GM21717 (cell line): ENCODE measurements around the gene MDC1.
"Not testable (repeated sequence)": the region's sequence is repeated elsewhere in the genome, so short reads cannot be mapped to it uniquely, and the experiment has no call there.

Experiments
- ATAC-seq: cut with Tn5 transposase; IDR thresholded peaks from one replicate; pipeline ENCODE4 v1.9.1; 2021; ENCODE audit warnings: mild to moderate bottlenecking, moderate library complexity; ENCODE audit not compliant: unreplicated experiment

MDC1 gene

GRCh38 chr6:30725713-30726505, 8.8 kb upstream of the MDC1 start:
- ATAC-seq, result no peak

GRCh38 chr6:30724906-30725667, 8.0 kb upstream of the MDC1 start:
- no peak for ATAC-seq

- ATAC-seq, result not testable (repeated sequence)
Observed at GRCh38 chr6:30723843-30724741, 7.0 kb upstream of the MDC1 start.

GRCh38 chr6:30723159-30723842, 6.2 kb upstream of the MDC1 start:
- ATAC-seq, result not testable (repeated sequence)

DNA sequence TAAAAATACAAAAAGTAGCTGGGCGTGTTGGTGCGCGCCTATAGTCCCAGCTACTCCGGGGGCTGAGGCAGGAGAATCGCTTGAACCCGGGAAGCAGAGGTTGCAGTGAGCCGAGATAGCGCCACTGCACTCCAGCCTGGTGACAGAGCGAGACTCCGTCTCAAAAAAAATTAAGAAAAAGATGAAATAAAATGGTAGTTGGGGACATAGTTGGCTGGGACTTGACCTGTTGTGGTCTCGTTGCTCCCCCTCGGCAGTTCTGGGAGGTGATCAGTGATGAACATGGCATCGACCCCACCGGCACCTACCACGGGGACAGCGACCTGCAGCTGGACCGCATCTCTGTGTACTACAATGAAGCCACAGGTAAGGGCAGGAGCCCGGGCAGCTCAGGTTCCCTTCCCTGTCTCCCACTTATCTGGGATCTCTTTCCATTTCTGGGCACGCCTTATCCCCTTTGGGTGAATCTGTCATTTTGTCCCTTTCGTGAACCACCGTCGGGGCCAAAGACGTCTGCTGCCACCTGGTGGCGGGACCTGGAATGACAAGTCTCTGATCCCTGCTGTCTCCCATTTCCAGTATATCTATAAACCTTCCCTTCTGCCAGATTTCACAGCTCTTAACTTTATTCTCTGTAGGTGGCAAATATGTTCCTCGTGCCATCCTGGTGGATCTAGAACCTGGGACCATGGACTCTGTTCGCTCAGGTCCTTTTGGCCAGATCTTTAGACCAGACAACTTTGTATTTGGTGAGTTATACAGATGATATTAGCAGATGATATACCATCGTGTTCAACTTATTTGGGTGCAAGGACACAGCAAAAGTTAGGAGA, 5.4 kb upstream of the MDC1 start:
- no peak for ATAC-seq

GRCh38 chr6:30722025-30722279, 4.9 kb upstream of the MDC1 start:
- not testable (repeated sequence) for ATAC-seq

DNA sequence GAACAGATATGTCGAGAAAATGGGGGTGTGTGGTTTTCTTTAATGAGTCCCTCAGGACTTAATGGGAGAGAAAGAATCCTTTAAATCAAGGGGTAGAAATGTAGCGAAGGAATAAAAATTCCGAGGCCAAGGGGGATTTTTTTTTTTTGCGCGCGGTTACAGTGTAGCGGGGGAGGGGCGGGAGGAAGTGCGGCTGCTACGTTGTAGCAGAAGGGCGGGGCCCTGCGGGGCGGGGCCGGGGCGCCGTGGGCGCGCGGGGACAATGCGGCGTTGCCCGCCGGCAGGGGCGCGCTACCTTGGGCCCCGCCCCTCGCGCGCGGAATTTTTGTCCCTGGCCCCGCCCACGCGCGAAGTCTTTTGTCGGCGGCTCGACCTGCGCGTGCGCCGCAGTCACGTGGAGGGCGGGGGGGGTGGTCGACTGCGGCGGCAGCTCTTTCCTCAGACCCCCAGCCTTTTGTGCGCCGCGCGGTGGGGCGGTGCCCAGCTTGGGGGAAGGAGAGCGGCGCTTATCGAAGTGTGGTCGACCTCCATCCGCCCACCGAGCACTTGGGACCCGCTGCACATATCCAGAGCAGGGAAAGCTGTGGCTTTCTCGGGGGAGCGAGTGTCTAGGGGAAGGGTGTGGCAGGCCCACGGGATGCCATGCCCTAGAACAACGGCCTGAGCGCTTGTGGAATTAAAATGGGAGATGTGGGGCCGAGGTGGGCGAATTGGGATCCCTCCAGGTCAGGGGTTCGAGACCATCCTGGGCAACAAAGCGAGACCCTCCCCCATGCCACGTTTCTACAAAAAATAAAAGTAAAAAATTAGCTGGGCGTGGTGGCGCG, 4.3 kb upstream of the MDC1 start:
- ATAC-seq, result no peak

- no peak for ATAC-seq
Observed at GRCh38 chr6:30720738-30721197, 3.7 kb upstream of the MDC1 start.

DNA sequence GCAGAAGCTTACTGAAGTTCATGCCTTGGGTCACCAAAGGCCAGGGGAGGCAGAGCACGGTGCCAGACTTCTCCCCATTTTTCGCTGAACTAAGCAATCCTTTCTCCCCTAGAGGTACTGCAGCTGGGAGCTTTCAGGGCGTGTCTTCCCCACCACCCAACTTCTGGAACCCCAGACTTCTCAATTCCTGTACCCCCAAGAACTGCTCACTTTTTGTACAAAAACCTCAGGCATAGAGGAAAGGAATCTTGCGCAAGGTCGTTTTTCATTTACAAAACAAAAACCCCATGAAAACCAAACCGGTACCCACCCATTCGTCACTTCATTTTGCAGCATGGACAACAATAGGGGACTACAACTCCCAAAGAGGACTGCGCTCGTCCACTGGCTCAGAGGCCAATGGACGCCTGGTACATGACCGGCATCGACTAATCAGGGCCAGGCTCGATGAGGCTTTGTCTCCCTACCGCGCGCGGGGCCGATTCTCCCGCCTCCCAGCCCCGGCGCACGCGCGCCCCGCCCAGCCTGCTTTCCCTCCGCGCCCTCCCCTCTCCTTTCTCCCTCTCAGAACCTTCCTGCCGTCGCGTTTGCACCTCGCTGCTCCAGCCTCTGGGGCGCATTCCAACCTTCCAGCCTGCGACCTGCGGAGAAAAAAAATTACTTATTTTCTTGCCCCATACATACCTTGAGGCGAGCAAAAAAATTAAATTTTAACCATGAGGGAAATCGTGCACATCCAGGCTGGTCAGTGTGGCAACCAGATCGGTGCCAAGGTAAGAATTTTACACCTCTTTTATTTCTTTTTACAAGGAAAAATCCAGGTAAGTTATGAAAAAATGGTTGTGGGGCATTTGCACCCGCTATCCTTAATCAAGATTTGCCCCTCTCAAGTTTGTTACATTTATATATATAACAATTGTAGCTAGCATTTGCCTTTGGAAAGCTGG, 3.0 kb upstream of the MDC1 start, which contains the start of gene TUBB:
Gene TUBB (plus strand): TSS at position 562 of the 947 bp plus-strand sequence. CDS start 155 bp downstream, at position 717.
- ATAC-seq, result peak; percentile 34

GRCh38 chr6:30719356-30719755, 2.3 kb upstream of the MDC1 start:
- ATAC-seq, result no peak

- not testable (repeated sequence) for ATAC-seq
Observed at GRCh38 chr6:30717845-30718720, 1.0 kb upstream of the MDC1 start.

DNA sequence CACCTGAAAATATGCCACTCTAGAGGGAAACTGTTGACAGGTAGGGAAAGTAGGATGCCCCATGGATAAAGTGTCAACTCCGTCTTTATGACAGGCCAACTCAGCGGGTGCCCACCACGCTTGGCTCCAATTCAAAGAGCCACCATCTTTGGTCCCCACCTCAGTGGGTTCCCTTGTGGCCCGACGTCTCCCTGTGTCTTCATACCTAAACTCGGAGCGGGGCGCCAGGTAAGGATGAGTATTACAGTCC, 277 bp downstream of the MDC1 start:
- no peak for ATAC-seq

DNA sequence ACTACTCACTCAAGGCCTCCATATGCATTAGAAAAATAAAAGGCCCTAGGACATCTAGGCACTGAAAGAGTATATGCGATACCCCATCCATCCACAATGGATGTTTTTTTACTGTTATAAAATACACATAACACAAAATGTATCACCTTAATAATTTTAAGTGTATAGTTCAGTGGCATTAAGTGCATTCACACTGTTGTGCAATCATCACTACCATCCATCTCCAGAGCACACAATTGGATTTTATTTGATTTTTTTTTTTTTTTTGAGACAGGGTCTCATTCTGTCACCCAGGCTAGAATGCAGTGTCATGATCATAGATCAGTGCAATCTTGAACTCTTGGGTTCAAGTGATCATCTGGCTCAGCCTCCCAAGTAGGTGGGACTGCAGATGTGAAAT, 2.8 kb downstream of the MDC1 start:
- no peak for ATAC-seq

GRCh38 chr6:30712441-30712945, 4.6 kb downstream of the MDC1 start:
- no peak for ATAC-seq

DNA sequence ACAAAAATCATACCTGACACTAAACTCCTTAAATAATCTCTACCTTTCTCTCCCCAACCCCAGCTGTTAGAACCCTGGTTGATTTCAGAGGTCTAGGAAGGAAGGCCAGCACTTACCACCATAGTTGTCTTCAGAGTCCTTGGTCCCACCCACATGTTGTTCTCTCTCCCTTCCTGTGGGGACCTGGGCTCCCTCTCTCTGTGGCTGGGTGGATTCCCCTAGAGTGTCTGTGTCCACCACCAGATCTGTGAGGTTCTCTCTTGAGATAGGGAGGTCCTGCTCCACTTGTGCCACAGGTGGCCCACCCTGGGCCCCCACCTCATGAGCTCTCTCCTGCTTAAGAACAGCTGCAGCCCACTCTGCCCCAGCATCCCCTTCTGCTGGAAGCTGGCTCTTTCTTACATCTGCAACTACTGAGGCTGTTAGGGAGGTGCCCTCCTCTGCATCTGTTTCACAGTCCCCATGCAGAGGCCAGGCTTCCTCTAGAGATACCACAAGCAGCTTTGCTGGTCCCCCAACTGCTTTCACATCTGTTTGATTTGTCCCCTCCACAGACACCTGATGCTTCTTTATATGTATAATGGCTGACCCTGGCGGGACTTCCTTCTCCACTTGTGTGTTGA, 5.2 kb downstream of the MDC1 start:
- no peak for ATAC-seq

GRCh38 chr6:30709101-30709868, 7.8 kb downstream of the MDC1 start:
- no peak for ATAC-seq
